Neuron (in vitro differentiated cells): ENCODE data around the gene CD79B.

Experiments
- H2AFZ ChIP-seq: one replicate; pipeline ENCODE4 v1.6.1; 2013; ENCODE audit warnings: low read depth, mild to moderate bottlenecking, inconsistent platforms, low read length, moderate library complexity
- H3K27me3 ChIP-seq: one replicate; pipeline ENCODE4 v1.6.1; 2013; ENCODE audit warnings: low read length; ENCODE audit not compliant: insufficient read depth
- H3K36me3 ChIP-seq: one replicate; pipeline ENCODE4 v1.6.1; 2013; ENCODE audit warnings: low read length; ENCODE audit not compliant: insufficient read depth
- H3K4me1 ChIP-seq: one replicate; pipeline ENCODE4 v1.6.1; 2013; ENCODE audit warnings: low read length; ENCODE audit not compliant: insufficient read depth
- H3K4me3 ChIP-seq: 2 replicates; pipeline ENCODE4 v1.5.1; 2013; ENCODE audit warnings: mild to moderate bottlenecking, low read length, moderate library complexity
- H3K9me3 ChIP-seq: one replicate; pipeline ENCODE4 v1.6.1; 2013; ENCODE audit warnings: low read length

Gene CD79B

DNA sequence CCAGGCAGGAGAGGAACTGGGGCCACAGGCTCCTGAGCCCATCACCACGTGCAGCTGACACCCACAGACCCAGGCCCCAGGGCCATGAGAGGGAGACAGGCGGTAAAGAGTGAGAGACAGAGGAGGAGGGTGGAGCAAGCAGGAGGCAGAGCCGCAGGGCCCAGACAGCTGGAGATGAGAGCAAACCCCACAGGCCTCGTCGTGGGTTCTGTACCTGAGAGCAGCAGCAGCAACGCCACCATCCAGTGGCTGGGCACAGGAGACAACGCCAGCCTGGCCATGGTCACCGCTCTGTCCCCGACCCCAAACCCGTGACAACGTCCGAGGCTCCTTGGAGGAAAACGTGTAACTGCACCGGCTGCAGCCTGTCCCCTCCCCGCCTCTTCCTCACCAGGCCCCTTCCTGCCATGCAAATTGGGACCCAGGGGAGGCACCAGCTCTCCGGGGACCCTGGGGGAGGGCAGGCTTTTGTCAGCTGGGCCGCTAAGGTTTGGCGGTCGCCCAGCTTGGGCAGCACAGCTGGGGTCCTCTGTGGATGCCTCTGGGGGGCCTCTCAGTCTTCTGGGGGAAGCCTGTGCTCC, at the start of gene CD79B:
Gene CD79B (minus strand): TSS at position 351 of the 581 bp plus-strand sequence. CDS start 70 bp downstream, at position 281.
- Histone ChIP-seq H3K4me3 (no peak within 1 kb of the TSS), H3K9me3 (no peaks in the 10 kb centered on the region), H3K4me1 (no peaks in the 10 kb centered on the region), H3K36me3 (no peaks in the 10 kb centered on the region), H3K27me3 (no peaks in the 10 kb centered on the region), H2AFZ (no peak within 1 kb of the TSS)

DNA sequence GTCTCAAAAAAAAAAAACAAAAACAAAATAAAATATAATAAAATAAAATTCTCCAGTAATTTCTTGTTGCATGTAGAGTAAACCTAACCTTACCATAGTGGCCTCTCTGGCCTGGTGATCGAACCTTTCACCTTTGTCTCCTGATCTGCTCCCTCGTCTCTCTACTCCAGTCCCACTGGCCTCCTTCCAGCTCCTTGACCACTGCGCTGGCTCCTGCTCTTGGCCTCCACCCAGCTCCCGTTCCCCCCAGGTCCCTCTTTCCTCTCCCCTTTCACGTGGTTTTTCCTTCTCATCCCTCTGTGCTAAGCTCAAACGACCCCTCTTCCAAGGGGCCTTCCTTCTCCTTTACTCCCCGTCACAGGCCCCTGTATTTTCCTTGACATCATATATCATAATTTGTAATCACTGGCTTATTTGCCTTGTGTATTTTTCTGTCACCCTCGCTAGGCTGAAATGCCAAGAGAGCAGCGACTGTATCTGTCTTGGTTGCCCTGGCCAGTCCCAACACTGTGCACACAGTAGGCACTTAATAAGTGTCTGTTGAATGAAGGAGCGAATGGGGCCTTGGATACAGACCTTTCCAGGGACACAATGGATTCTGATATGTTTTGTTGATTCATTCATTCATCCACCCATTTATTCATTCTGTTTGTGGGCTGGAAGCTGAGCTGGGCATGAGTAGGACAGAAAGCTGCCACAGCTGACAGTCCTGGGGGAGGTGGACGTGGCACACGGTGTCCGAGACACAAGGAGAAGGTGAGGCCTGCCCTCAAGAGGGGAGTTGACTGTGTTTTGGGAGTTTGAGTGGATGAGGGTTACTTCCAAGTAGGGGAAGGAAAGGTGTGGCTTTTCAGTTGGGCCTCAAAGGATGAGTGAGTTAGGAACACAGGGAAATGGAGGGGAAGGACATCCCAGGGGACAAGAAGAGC, 46.4 kb upstream of the CD79B start:
- H3K27me3 ChIP-seq: peaks cover 21% of the 10 kb centered on the region
- no peaks in the 10 kb centered on the region for H3K4me1 ChIP-seq
- no peaks in the 10 kb centered on the region for H3K36me3 ChIP-seq
- peaks cover 2% of the 10 kb centered on the region for H3K9me3 ChIP-seq
- no peak overlapping the region for H2AFZ ChIP-seq
- no peak overlapping the region for H3K4me3 ChIP-seq

GRCh38 chr17:63976702-63977101, 44.6 kb upstream of the CD79B start:
- Histone ChIP-seq H3K27me3 (peaks cover 21% of the 10 kb centered on the region), H3K9me3 (peaks cover 2% of the 10 kb centered on the region), H2AFZ (no peak overlapping the region), H3K4me3 (no peak overlapping the region), H3K36me3 (no peaks in the 10 kb centered on the region), H3K4me1 (no peaks in the 10 kb centered on the region)

DNA sequence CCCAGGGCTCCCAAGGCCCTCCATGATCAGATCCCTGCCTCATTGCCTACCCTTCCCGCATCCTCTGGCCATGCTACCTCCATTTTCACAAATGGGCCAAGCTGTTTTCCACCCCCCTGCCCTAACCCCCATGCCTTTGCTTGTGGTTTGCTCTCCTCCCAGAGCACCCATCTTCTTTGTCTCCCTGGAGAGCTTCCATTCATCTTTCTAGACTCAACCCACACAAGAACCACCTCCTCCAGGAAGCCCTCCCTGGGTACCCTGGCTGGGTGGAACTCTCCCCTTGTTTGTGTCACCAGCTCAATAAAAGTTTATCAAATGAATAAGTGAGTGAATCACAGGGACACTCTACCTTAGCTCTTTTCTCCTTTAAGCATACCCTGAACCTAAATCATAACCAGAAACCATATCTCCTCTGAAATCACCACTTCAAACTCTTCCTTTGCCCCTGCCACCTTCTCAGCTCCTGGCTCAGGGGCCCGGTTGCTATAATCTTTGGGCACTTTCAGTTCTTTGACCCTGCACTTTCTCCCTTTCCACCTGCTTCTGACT, 43.5 kb upstream of the CD79B start:
- Histone ChIP-seq H2AFZ (no peak overlapping the region), H3K4me1 (no peaks in the 10 kb centered on the region), H3K27me3 (peaks cover 21% of the 10 kb centered on the region), H3K4me3 (no peak overlapping the region), H3K9me3 (peaks cover 2% of the 10 kb centered on the region), H3K36me3 (no peaks in the 10 kb centered on the region)

GRCh38 chr17:63974594-63975192, 42.6 kb upstream of the CD79B start:
- Histone ChIP-seq H3K27me3 (peaks cover 20% of the 10 kb centered on the region), H3K4me3 (no peak overlapping the region), H3K4me1 (no peaks in the 10 kb centered on the region), H3K36me3 (no peaks in the 10 kb centered on the region), H2AFZ (no peak overlapping the region), H3K9me3 (peaks cover 2% of the 10 kb centered on the region)

GRCh38 chr17:63973930-63974593, 41.9 kb upstream of the CD79B start:
- Histone ChIP-seq H2AFZ (no peak overlapping the region), H3K27me3 (peaks cover 15% of the 10 kb centered on the region), H3K4me1 (no peaks in the 10 kb centered on the region), H3K36me3 (no peaks in the 10 kb centered on the region), H3K4me3 (no peak overlapping the region), H3K9me3 (no peaks in the 10 kb centered on the region)

GRCh38 chr17:63973247-63973646, 41.1 kb upstream of the CD79B start:
- H2AFZ ChIP-seq: no peak overlapping the region
- H3K36me3 ChIP-seq: no peaks in the 10 kb centered on the region
- no peaks in the 10 kb centered on the region for H3K4me1 ChIP-seq
- no peaks in the 10 kb centered on the region for H3K9me3 ChIP-seq
- H3K4me3 ChIP-seq: no peak overlapping the region
- H3K27me3 ChIP-seq: peaks cover 13% of the 10 kb centered on the region

- Histone ChIP-seq H3K9me3 (no peaks in the 10 kb centered on the region), H3K27me3 (peaks cover 13% of the 10 kb centered on the region), H3K36me3 (no peaks in the 10 kb centered on the region), H3K4me1 (no peaks in the 10 kb centered on the region), H3K4me3 (no peak within 1 kb of the TSS), H2AFZ (no peak within 1 kb of the TSS)
Observed at GRCh38 chr17:63972796-63973195, 40.7 kb upstream of the CD79B start, which contains the start of gene SCN4A. Gene SCN4A (minus strand): TSS chr17:63972918. CDS start chr17:63972841, 77 bp downstream.

DNA sequence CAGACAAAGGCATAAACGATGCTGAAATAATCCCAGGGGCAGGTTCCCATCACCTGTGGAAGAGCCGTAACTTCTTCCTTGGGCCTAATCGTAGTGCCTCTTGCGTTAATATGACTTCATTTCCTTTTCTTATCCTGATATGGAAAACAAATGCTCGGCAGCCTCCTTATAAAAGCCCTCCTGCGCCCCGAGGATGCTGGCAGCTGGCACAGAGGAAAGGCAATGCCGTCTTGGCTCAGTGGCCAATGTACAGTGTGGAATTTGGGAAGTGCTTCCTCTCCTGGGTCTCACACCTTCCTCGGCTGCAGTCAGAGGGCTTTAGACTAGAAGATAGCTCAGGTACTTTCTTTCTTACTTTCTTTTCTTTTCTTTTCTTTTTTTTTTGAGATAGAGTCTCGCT, 37.1 kb upstream of the CD79B start:
- no peak overlapping the region for H2AFZ ChIP-seq
- H3K4me3 ChIP-seq: no peak overlapping the region
- H3K4me1 ChIP-seq: no peaks in the 10 kb centered on the region
- no peaks in the 10 kb centered on the region for H3K9me3 ChIP-seq
- no peaks in the 10 kb centered on the region for H3K36me3 ChIP-seq
- peaks cover under 1% of the 10 kb centered on the region for H3K27me3 ChIP-seq

DNA sequence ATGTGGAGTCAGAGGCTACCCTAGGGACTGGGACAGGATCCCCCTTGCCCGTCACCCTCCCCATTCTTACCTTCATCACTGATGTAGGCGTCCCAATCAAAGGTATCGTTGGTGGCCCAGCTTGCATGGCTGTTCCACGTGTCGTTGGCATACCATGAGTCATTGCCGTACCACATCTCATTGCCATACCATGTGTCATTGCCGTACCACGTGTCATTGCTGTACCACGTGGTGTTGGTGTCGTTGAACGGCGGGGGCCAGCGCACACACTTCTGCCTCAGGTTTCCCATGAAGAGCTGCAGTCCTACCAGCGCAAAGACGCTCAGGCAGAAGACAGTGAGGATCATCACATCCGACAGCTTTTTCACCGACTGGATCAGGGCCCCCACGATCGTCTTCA, 35.8 kb upstream of the CD79B start:
- Histone ChIP-seq H3K36me3 (no peaks in the 10 kb centered on the region), H3K4me3 (no peak overlapping the region), H3K9me3 (no peaks in the 10 kb centered on the region), H2AFZ (no peak overlapping the region), H3K4me1 (no peaks in the 10 kb centered on the region), H3K27me3 (no peaks in the 10 kb centered on the region)

DNA sequence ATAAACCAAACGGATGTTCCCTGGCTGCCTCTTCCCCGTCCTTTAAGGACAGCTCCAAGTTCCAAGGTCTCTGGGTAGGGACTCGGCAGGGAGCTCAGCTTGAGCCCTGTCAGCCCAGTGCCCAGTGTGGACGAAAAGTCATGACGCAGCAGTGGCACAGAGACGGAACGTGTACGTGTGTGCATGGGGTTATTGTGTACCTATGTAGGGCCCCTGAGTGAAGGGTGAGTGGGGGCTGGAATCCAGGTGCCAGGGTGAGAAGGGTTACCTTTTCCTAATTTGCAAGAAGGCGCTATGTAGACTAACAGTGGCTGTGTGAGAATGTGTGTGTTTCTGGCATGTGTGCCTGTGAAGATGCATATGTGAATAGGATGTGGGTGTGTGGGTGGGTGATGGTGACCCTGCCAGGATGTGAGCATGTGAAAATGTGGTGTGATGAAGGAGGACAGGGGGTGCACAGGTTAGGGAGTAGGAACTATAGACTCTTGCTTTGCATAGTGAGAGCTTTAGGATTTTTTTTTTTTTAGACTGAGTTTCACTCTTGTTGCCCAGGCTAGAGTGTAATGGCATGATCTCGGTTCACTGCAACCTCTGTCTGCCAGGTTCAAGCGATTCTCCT, 34.6 kb upstream of the CD79B start:
- H3K4me3 ChIP-seq: no peak overlapping the region
- H3K36me3 ChIP-seq: no peaks in the 10 kb centered on the region
- no peaks in the 10 kb centered on the region for H3K27me3 ChIP-seq
- H3K4me1 ChIP-seq: no peaks in the 10 kb centered on the region
- no peak overlapping the region for H2AFZ ChIP-seq
- no peaks in the 10 kb centered on the region for H3K9me3 ChIP-seq

DNA sequence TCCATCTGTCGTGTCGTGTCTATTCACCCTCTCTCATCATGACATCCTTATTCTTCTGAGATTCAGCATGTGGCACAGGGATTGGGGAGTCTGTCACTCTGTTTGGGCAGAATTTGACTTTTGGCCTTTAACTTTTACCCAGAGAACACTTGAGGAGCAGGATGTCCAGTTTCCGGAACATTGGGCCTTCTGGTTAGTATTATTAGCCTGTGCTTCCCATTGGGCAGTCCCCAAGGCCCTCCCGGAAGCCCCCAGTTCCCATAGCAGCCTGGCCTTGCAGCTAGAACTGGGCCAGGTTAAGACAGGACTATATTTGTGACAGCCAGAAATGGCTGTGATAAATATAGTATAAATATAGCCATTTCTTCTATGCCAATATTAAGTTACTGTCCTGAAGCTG, 31.0 kb upstream of the CD79B start:
- Histone ChIP-seq H3K4me1 (no peaks in the 10 kb centered on the region), H3K36me3 (no peaks in the 10 kb centered on the region), H3K4me3 (no peak overlapping the region), H3K27me3 (peaks cover 15% of the 10 kb centered on the region), H2AFZ (no peak overlapping the region), H3K9me3 (no peaks in the 10 kb centered on the region)
